Stimulated activated CD4-positive, alpha-beta T cell treated with anti-CD3 and anti-CD28 coated beads, Interleukin-1b, Interleukin-23, amount 100 ng/mL, for 4 hours (primary cell): ENCODE data around the gene NADK.

ENCODE experiments used
- DNase-seq, 2 donors: peaks; one replicate each; pipeline ENCODE4 v3.0.0-alpha.2; 2020; ENCODE audit warnings: low read depth in 2 of 2

Gene NADK, protein sequence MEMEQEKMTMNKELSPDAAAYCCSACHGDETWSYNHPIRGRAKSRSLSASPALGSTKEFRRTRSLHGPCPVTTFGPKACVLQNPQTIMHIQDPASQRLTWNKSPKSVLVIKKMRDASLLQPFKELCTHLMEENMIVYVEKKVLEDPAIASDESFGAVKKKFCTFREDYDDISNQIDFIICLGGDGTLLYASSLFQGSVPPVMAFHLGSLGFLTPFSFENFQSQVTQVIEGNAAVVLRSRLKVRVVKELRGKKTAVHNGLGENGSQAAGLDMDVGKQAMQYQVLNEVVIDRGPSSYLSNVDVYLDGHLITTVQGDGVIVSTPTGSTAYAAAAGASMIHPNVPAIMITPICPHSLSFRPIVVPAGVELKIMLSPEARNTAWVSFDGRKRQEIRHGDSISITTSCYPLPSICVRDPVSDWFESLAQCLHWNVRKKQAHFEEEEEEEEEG

DNA sequence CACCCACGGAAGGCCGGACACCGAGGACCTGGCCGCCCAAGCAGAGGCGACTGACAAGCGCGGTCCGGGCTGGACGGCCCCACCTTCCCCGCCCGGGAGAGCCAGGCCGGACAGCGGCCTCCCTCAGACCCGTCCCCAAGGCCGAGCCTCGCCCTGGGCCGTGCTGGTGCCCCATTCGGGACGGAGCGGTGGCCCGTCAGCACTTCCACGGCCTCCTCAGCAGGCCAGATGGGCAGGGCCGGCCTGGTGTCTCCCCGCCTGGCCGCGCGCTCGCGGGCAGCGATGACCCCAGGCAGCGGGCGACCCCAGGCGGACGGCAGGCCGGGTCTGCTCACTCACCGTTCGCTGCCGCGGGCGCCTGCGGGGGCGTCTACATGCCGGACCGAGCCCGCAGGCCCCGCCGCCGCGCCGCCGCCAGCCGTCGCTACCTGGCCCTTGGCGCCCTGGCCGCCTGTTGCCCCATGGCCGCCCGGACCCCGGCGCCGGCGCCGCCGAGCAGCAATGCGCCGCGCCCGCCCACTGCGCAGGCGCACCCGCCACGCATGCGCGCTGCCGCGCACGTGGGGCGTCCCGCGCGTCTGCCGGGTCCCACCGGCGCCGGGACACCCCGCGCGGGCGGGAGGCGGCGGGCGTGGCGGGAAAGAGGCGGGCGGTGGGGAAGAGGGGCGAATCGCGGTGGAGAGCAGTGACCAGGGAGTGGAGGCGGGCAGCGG lies at the start of gene NADK:
TSS of gene NADK (minus strand) at position 521 of the 713 bp plus-strand sequence. CDS start 13,064 bp downstream, outside the sequence.
- peak; percentile 69 to 73 for DNase-seq

DNA sequence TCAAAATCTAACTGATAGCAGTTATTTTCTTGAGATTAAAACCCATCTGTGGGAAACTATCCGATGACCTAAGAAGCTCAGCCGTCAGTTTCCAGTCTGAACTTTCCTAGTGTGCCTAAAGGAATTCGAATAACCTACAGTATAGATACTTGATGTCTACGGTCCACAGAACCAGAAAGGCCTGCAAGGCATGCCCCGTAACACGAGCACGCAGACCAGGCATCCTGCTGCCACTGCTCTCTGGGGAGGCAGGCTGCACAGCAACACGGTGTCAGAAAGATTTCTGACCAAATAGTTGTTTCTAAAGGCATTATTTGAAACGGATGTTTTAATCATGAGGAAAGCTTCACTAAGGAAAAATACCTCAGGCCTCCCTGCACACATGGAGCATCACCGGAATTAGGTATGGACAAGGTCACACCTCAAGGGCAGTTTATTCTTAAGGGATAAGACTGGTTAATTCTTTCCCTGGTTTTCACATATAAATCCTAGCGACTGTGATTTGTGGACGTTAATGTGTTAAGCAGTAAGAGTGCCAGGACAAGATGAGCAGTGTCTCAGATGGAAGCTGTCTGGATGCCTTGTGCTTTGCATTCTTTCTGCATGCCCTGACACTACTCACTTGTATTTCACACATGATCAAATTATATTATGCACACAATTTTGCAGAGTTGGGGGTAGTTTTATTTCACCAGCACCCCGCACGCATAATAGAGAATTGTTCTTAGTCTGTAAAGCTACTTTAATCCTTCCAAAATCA lies 49.0 kb upstream of the NADK start:
- no peak for DNase-seq

DNA sequence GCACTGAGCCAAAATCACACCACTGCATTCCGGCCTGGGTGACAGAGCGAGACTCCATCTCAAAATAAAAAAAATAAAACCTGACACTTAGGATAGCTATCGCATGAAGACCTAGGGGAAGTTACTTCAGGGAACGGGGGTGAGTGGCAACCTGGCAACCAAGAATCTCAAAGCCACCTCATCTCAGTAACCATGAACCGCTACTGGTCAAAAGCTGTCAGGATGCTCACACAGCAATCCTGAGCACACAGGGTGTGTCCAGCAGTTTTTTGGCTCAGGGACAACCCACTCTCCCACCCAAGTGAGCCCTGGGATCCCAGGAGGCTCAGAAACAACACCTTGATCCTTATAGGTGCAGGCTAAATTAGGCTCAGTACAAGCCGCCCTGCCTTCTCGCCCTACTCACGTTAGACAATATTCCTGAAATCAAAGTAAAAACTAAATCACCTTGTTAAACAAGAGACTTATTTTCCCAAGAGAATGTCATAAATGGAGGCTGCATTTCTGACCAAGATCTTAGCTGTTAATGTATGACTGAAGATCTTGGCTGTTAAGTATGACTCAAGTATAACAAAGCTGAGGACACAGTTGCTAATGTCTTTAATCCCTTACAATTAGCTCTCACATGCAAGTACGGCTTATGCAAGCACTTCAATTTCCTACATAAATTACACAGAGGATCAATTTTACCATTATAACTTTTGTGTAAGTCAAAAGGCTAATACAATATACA lies 48.3 kb upstream of the NADK start:
- DNase-seq = no peak

DNA sequence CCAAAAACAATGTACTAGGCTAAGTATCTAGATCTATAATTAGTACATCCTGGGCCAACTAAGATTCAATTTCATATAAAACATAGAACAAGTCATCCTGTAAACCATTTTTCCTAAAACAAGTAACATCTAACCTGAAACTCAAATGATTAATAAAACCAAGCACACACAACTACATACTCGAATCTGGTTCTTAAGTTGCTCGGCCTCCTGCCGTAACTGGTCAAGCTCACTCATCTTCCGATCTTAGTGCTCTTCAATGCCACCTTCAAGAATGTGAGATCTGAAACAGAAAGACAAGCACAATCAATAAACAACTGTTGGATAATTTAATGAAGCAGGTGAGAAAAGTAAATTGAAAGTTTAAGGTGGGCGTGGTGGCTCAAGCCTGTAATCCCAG lies 46.9 kb upstream of the NADK start:
- no peak for DNase-seq

DNA sequence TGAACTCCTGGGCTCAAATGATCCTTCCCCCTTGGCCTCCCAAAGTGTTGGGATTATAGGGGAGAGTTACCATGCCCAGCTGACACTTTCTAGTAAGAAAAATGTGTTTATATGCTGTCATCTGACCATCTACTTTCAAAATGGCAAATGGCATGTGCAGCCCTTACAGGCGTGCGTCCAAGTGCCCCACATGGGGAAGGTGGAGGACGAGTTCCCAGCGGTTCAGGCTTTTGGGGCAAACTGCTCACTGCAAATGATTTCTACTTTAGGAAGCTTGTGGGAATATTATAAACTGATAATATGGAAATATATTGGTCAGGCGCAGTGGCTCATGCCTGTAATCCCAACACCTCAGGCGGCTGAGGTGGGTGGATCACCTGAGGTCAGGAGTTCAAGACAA lies 41.5 kb upstream of the NADK start:
- no peak for DNase-seq

DNA sequence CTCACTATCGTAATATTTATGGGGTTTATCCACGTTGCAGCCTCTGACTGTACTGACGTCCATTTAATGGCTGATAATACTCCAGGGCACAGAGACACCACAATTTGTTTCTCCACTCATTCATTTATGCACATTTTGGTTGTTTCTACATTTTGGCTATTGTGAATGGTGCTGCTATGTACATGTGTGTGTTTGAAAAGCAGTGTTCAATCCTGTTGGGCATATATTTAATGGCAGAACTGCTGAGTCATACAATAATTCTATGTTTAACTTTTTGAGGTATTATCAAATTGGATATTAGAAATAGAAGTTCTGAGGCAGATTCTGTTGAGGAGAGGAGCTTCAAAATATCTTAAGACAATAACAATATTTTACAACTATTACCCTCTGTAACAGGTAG lies 39.0 kb upstream of the NADK start:
- no peak for DNase-seq

DNA sequence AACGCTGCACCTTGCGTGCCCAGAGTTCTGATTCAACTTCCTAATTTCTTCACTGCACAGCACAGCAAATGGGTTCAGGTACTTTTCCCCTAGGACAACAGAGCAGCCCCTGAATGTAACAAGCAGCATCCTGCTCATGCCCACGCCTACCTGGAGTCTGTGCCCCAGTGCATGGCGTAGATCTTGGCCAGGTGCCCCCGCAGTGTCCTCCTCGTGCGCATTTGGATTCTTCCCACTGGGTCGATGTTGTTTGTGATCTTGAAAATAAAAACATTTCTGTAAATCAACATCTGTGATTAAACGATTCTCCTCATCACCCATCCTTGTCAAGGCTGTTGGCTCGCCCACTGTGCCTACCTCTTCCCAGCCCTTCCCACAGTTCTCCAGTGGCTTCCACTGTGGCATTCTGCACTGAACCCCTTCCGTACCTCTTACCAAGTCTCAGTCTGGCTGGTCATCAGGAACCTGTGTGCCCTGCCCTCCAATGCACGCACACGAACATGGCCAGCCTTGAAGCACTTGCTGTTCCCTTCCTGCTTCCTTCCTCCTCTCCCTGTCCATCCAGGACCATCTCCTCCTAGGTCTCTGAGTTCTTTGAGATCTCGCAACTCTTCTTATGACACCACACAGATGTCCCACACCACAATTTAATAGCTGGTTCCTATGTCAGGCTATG lies 37.5 kb upstream of the NADK start:
- DNase-seq = no peak

DNA sequence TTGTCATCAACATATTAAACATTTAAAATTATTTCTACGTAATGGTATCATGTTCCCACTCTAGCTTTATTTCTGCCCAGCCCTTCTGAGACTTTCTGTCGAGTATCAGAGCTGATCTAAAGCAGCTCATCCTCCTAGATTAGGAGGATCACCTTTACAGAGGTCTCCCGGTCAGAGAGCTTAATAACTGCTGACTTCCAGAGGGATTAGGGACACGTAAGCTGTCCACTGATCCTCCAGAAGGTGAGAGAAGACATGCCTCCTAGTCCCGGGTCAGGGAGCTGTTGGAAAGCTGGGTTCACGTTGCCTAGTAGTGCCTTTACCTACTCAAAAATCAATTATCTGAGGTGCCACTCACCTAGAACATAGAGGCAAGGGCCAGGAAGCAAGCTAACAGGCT lies 31.2 kb upstream of the NADK start:
- no peak for DNase-seq

DNA sequence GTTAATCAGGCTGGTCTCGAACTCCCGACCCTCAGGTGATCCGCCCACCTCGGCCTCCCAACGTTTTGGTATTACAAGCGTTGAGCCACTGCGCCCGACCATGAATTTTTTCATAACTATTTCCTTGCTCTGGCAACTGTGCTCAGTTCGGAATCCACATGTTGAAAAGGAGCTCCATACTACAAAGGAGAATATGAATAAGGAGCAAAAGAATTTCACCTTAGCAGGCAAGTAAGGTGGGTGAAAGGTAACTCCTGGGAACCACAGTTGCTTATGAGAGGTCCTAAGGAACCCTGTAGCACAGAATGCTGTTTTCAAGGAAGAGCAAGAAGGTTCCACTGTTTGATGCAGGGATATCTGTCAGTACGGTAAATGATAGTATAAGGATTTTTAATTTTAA lies 29.9 kb upstream of the NADK start:
- DNase-seq = no peak

DNA sequence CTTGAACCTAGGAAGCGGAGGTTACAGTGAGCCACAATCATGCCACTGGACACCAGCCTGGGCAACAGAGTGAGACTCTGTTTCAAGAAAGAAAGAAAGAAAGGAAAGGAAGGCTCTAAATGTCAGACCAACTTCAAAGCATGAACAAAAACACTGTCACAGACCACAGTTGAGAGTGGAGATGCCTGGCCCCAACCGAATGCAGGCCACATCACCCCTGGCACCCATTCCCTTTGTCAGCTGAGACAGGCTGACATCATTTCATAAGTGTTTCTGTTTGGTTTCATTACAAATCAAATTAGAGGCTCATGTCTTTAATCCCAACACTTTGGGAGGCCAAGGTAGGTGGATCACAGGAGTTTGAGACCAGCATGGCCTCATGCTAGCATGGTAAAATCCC lies 28.6 kb upstream of the NADK start:
- no peak for DNase-seq

DNA sequence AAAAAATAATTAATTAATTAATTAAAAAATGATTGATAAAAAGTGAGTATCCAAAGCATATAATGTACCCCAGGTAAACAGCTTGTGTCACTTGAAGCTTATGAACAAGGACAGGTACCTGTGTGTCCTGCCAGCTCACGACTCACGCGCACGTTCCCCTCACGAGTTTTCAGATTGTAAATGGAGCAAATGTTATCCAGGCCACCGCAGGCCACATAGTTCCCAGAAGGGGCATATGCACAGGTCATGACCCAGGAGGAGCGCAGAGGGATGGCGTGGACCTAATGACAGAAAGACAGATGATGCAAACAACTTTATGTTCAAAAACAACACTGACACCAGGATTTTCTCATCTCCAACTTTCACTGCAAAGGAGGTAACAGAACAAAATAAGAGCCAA lies 26.0 kb upstream of the NADK start:
- no peak for DNase-seq

DNA sequence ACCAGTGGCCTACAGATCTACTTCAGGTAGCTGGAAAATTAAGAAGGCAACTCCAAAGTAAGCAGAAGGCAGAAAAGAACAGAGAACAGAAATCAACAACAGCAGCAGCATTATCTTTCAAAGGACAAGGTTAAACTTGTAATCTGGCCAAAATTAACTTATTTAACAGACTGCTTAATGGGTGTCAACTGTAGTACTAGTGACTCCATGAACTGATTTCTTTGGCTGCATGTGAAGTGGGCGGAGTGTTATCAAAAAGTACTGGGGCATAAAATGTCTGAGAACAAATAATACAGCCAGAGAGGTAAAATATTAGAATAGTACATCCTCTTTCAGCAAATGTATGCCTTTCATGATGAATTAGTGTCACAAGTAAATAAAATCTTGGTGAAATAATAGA lies 24.6 kb upstream of the NADK start:
- no peak for DNase-seq

DNA sequence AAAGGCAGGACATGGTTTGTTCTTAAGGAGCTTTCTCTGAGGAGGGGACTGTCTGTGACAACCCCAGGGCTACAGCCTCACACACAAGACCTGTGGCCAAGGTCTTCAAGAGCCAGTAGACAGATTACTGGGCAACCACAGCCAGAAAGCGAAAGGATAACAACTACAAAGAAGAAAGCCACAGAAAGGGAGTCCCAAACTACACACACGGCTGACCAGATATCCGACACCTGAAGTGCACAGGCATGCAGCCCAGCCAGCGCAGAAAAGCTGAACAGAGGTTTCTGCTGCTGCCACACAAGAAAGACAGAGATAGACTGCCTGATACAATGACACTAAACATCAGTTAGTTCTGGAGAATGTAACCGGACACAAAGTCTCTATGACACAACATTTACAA lies 21.4 kb upstream of the NADK start:
- DNase-seq = no peak

DNA sequence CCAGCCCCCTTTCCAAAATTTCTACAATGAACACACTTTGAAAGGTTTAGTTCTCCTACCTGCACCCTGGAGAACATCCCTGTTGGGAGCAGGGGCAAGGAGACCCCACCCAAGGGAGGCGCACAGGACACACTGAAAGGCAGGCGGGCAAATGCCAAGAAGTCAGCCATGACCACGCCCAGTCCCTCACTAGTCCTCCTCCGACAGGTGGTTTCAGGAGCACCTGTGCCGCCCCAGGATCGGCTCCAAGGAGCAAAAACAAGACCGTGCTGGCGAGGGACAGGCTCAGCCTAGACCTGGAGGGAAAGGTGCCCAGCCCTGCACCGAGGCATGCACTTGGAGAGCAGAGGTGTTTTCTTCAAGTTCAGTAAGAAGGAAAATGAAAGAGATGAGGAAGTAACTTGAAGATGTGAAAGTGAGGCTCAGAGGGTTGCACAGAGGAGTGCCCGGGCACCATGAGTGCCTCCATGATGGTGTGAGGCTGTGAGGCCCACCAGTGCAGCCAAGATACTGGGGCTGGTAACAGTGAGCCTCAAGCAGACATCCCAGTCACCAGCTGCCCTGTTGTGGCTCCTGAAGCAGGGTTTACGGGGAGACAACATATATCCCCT lies 19.6 kb upstream of the NADK start:
- no peak for DNase-seq

DNA sequence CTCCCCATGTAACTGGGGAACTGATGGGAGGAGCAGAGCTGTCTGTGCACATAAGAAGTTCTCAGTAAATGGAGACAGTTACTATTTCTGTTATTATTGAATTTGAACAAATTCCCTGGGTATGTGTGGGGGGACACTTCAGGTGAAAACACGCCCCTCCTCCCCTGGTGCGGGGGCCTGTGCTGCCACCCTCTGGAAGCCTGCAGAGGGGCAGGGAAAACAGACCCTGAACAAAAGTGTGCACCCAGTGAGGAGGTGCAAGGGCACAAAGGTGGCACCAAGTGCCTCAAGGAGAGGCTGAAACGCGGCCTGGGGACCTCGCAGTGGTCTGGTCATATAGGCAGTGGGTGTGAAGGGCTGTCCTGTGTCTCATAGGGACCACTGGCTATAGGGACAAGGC lies 18.2 kb upstream of the NADK start:
- DNase-seq = no peak

DNA sequence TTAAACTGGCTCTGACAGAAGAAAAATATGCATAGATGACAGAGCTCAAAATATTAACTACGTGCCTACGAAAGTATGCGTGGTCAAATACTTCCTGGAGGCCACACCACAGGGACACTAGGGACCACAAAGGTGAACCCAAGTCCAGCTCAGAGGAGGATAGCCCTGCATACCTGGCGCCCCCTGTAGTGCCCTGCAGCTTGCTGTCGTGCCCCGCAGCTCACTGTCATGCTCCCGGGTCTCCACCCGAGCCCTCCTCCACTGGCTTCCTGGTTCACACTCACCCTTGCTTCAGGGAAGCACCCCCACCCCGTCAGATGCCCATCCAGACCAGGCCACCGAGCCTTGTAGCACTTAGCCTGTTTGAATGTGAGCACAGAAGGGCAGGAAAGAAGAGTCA lies 16.7 kb upstream of the NADK start:
- no peak for DNase-seq

DNA sequence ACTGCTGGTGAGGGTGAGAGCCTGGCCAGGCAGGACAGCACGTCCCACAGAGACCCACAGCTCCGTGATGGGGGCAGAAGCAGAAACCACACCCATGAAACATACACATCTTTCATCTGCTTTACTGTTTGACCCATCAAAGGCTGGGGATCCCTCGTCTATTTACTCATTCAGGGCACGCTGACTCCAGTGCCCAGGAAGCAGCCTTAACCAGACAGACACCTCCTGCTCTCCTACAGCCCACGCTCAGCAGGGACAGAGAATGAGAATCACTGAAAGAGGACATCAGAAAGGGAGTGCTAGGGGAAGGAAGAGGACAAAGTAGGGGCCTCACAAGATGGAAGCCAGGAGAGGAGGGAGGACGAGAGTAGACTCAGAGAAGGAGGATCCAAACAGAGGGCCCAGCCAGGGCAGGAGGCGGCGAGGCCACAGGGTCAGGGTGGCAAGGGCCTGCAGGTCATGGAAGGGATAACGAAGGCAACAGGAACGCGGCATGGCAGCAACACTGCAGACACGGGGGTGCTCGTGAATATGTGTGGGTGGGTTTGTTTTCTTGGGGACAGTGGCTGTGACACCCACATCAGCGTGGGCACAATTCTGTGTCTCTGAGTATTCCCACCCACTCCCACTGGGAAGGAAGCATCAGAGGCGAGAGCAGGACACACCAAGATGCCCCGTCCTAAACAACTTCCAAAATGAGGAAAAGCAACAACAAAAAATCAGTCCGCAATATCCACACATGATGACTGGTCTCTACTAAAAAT lies 15.4 kb upstream of the NADK start:
- DNase-seq = no peak

DNA sequence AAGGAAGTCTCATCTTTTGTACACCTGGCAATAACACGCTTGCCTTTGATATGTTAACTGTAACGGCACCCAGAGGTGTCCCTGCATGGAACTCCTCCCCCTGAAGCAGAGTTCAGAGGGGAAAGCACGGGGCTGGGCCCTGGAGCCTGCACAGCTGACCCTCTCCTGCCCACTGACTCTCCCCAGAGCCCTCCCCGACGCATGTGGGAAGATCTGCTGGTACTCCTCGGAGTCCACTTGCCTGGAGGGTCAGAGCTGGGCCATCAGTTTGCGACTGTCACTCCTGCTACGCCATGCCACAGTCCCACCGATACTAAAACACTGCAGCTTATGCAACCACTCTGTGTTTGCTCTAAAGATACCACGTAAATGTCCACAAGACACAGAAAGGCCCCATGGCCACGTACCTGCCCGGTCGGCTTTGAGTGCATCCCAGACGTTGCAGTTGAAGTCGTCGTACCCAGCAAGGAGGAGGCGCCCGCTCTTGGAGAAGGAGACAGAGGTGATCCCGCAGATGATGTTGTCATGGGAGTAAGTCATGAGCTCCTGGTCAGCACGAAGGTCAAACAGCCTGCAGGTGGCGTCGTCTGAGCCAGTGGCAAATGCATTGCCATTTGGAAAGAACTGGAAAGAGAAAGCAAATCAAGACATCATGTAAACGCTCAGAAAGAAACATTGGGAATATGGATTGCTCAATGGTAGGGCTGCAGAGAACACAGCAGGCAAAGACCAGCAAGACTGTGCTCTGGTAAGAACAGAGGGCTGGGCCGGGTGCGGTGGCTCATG lies 10.6 kb upstream of the NADK start:
- no peak for DNase-seq

DNA sequence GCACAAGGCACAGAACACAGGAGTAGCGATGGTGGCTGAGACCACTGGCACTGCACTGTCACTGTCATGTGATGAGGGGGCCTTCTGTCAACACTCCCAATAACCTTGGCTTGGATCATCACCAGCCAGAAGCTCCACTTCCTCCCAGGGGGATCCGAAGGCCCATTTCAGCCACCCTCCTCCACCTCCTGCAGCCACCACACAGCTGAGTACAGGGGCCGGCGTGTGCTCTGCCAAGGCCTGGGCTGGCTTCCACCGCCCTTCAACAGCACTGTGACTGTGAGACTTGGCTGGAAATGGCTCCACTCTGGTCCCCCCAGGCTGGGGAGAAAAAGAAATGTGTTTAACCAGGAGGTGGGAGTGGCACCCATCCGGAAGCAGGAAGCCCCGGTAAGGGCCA lies 9.9 kb upstream of the NADK start:
- DNase-seq = no peak
